Hematopoietic multipotent progenitor cell (in vitro differentiated cells): ENCODE data around the gene HOXB3. TPM values are rescaled to one million over a fixed set of nuclear protein-coding genes. Genes with fewer than 3 reads are reported as not detected.
A peak's percentile ranks its signal among the peaks of the same experiment; 100 is the strongest.
"Not testable (repeated sequence)": the region's sequence is repeated elsewhere in the genome, so short reads cannot be mapped to it uniquely, and the experiment has no call there.

Experiments used
- DNase-seq, 3 donors: peaks; one replicate each; pipeline ENCODE4 v3.0.0-alpha.2; 2011 to 2015; ENCODE audit warnings: low read depth in 2 of 3, low spot score in 2 of 3
- small RNA-seq: library from RNA; depleted of rRNA; stranded (forward); fragments of <200 nt; gene quantifications from one replicate; pipeline ENCODE3, GENCODE V24; 2012
- total RNA-seq: library from RNA; depleted of rRNA; stranded (reverse); fragments of >200 nt; gene quantifications from one replicate; pipeline ENCODE4 v1.2.3, GENCODE V29; 2012

HOXB3 gene
- total RNA-seq, 1 donor = 20.5 TPM

GRCh38 chr17:48510761-48511604 is 79.1 kb downstream of the HOXB3 start:
- no peak for DNase-seq

DNA sequence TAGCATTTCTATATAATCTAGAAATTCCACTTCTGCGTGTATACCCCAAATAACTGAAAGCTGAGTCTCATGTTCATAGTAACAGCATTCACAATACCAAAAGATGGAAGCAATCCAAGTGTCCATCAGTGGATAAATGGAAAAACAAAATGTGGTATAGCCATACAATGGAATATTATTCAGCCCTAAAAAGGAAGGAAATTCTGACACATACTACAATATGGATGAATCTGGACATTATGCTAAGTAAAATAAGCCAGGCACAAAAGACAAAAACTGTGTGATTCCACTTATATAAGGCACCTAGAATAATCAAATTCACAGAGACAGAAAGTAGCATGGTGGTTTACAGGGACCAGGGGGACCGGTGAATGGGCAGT is 79.7 kb downstream of the HOXB3 start:
- DNase-seq = no peak

- DNase-seq = not testable (repeated sequence)
Observed at GRCh38 chr17:48509708-48510107, 80.3 kb downstream of the HOXB3 start.

DNA sequence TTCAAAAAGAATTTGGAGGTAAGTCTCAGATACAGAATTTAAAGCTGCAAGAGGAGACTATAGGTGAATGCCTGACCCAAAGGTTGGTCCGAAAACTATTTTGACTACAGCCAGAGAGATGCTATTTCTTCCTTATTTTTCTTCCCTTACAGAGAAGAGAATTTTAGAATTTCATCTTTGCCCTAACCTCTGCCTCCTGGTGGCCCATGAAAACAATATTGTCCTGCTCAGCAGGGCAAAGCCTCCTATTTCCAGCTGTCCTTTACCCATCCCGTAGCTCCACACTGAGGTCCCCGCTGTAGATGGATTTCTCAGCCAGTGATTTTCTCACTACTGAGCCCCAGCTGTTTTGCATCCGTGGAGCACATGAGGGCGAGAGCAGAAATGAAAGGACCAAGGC is 83.8 kb downstream of the HOXB3 start:
- no peak for DNase-seq

DNA sequence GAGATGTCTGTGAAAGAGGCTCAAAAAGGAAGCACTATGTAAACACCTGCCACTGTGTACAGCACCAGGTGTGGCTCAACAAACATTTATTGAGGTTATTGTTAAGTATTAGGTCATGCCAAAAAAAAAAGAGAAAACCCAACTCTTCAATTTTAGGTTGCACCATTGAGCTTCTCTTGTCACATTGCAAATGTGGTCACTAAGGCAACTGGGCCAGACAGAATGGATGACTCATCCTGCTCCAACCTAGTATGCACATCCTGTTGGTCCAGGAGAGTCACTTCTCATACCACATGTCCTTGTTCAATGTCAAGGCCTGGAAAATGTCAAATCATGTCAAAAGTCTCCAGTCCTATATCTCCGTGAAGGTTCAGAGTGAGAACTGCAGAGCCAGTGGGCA is 84.3 kb downstream of the HOXB3 start:
- peak in 2 of 3 donors; percentile 87 for DNase-seq

GRCh38 chr17:48504953-48505352 is 85.1 kb downstream of the HOXB3 start:
- no peak for DNase-seq

GRCh38 chr17:48503747-48504146 is 86.3 kb downstream of the HOXB3 start:
- DNase-seq = no peak

DNA sequence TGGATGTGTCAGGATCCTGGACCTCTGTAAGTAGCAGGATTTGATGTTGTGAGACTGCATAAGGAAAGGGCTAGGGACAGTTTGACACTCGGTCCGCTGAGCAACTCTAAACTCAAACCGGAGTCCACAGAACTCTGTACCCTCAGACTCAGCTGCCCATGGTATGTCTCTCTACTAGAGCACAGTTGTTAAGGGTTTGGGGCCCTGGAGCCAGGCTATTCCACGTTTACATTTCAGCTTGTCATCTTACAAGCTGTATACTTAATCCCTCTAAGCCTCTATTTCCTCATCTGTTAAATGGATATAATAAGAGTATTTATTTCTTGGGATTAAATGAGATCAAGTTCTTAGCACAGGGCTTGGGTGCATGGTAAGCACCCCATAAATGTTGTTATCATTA is 87.1 kb downstream of the HOXB3 start:
- no peak for DNase-seq

DNA sequence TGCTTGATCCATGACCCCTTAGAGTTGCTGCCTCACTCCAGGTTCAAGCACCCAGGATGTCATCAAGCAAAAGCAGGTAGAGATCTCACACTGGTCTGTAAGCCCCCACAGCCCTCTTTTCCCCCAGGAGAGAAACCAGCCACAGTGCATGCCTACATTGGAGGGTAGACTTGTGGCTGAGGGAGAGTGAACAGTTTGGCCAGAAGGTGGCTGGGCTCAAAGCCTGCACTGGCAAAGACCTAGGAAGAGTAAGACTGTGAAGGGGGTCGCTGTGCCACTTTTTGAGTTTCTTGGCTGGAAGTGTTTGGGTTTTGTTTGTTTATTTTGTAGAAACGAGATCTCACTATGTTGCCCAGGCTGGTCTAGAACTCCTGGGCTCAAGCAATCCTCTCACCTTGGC is 87.7 kb downstream of the HOXB3 start:
- DNase-seq = no peak

DNA sequence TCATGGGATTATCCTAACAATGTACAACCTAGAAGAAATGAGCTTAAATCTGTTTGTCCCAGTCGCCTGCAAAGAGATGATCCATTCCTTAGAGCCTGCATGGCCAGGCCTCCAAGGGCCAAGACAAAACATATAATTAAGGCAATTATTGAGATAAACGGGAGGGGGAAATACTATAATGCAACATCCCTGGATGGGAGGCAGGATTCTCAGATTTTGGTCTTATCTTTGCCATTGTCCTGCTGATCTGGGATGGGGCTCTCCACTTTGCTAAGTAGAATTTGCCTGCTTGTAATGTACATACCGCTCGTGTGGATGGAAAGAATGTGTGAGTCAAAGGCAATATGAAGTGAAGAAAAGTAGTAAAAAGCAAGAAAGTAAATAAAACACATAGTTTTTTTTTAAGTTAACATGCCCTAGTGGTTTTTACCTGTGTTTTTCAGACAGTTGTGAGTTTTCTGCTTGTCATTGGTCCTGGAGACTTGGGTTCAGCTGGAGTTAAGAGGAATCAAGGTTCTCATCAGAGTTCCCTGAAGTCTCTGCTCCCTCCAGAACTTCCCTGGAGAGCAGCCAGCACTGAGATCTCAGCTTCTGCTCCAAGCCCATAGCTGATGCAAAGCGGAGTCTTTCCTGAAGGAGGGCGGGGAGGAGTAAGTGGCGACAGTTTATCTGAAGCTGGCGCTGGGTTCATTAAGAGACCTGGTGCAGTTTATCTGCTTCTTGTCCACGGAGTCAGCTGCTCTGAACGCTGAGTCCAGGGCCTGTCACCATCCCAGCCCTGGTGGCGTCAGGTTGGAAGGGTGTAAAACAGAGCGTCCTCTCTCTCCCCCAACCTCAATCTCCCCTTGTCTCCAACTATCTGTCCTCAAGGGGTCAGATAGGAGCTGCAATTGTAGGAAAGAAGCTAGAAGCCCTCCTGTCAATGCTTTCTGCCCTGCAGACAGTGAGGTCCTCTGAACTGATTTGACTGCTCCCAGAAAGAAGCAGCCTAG is 89.3 kb downstream of the HOXB3 start:
- peak in 2 of 3 donors; percentile 63 to 77 for DNase-seq

DNA sequence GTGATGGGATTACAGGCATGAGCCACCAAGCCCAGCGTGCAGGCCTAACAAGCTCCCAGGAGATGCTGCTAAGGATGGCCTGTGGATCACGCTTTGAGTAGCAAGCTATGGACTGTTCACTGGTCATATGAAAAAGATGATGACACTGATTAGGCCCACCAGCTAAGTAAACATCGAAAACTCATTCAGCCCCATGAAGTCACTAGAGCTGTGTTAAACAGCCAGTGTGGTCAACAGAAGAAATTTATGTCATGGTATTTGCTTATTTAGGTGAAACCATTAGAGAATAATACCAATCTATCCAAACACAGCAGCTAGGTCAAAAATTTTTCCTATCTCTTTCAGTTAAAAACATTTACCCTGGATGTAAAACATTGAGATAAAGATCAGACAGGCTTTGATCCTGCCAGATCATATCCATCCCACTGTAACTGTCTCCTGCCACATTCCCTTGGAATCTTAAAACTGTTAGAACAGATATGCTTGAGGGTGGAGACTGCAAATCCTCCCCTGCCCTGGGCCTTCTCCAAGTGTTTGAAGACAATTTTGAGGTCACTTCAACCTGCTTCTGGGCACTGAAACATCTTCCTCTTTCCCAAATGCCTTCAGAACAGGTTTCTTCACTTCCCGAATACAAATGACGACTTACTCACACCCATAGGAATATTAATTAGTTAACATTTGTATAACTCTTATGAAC is 90.2 kb downstream of the HOXB3 start:
- DNase-seq = no peak

- no peak for DNase-seq
Observed at GRCh38 chr17:48499248-48499647, 90.8 kb downstream of the HOXB3 start.

Small RNAs within 50 kb of the gene (small RNA-seq; reads per million reads assigned to genes)
- gene MIR196A1 = not detected

Other genes with a start within 250 kb of the HOXB3 start
- gene SKAP1, start 160.0 kb downstream of the HOXB3 start, total RNA-seq = 4.8 TPM
- gene HOXB1, start 59.2 kb downstream of the HOXB3 start, total RNA-seq = not detected
- 10.8 TPM for gene HOXB2, start 45.1 kb downstream of the HOXB3 start, total RNA-seq
- 6.5 TPM for gene HOXB4, start 11.9 kb downstream of the HOXB3 start, total RNA-seq
- 0.54 TPM for gene HOXB5, start 3.5 kb upstream of the HOXB3 start, total RNA-seq
- 7.3 TPM for gene HOXB6, start 14.7 kb upstream of the HOXB3 start, total RNA-seq
- 0.54 TPM for gene HOXB7, start 20.8 kb upstream of the HOXB3 start, total RNA-seq
- not detected for gene HOXB8, start 25.1 kb upstream of the HOXB3 start, total RNA-seq
- under 0.01 TPM for gene HOXB9, start 36.1 kb upstream of the HOXB3 start, total RNA-seq
- gene PRAC1, start 132.3 kb upstream of the HOXB3 start, total RNA-seq = not detected
- not detected for gene PRAC2, start 132.9 kb upstream of the HOXB3 start, total RNA-seq
- gene HOXB13, start 138.5 kb upstream of the HOXB3 start, total RNA-seq = not detected
- 1.1 TPM for gene TTLL6, start 227.0 kb upstream of the HOXB3 start, total RNA-seq
- 75.7 TPM for gene CALCOCO2, start 240.8 kb upstream of the HOXB3 start, total RNA-seq